ENCODE results near the gene NSFL1C.

- TF ChIP-seq EP300 (IDR thresholded peaks at IDR 0.05; ENCODE audit: low read length) (no peak), NR3C1 (CRISPR knock-in tag; IDR thresholded peaks at IDR 0.05) (no peak), CCAR2 (IDR thresholded peaks at IDR 0.05; ENCODE audit: low read depth, low read length) (no peak)
Observed at GRCh38 chr20:1431158-1431557, 35.5 kb downstream of the NSFL1C start.
